GM19239 (cell line): Measurements from ENCODE around the gene XRCC4.

ENCODE experiments used
- DNase-seq: peaks from one replicate; pipeline ENCODE4 v3.0.0; 2011; ENCODE audit warnings: low spot score; ENCODE audit not compliant: insufficient read length
- FAIRE-seq: peaks from 2 replicates; lab custom pipeline; 2011; peaks lifted over from hg19 to GRCh38; lab: Jason Lieb, UNC

Gene XRCC4

GRCh38 chr5:83368319-83368718 is 291.0 kb downstream of the XRCC4 start:
- FAIRE-seq (peak; percentile 58), DNase-seq (no peak)

DNA sequence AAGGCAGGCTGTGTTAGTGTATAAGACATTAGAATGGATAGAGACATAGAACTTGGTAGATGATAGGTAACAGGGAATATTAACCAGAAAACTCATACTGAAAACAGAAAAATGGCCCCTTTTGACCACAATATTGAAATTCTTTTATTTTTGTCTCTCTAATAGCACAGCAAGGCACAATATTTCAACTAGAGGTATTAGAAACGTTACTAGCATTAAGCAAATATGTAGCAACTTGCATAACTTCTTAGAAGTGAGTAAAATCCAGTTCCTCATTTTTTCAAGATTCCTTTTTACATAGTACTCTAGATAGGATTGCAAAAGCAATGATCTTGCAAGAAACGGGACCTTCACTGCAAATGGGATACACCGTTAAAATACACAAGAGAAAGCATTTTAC is 291.5 kb downstream of the XRCC4 start:
- DNase-seq (no peak), FAIRE-seq (peak; percentile 78)

DNA sequence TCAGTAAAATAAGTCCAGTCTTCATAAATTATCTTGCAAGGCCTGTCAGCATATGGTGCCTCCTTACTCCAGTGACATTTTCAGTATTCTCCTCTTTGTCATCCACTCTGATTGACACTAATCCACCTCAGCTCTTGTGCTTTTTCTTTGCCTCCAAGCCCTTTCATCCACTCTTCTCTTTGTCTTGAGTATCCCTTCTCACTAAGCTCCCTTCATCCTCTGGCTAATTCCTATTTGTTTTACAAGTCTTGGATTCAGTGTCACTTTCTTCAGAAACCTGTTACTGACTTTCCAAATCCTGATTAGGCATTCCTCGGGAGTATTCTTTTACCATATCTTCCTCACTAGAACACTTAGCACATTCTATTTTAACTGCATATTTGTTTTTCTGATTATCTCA is 293.6 kb downstream of the XRCC4 start:
- DNase-seq, result no peak
- FAIRE-seq, result no peak

- FAIRE-seq, result no peak
These were observed 294.4 kb downstream of the XRCC4 start for GRCh38 chr5:83371726-83372125.

DNA sequence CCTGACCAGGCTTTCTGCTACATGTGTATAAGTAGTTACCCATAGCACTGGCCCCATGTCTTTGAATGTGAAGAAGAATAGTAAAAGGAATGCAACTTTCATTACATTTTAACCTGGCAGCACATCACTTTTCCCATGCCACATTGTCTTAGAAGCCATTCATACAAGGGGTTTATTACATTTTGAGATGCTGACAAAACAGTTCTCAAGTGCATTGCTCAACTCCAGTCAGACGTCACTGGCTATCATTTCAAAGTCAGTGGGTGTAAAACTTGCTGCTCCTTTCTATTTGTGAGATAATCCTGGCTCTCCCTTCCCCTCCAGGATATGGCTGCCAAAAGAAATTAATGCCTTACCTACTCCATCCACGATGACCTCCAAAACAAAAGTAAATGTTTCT is 297.2 kb downstream of the XRCC4 start:
- no peak for FAIRE-seq
- DNase-seq, result no peak

More at GRCh38 chr5:83371726-83372125, 294.4 kb downstream of the XRCC4 start:
- no peak for DNase-seq

DNA sequence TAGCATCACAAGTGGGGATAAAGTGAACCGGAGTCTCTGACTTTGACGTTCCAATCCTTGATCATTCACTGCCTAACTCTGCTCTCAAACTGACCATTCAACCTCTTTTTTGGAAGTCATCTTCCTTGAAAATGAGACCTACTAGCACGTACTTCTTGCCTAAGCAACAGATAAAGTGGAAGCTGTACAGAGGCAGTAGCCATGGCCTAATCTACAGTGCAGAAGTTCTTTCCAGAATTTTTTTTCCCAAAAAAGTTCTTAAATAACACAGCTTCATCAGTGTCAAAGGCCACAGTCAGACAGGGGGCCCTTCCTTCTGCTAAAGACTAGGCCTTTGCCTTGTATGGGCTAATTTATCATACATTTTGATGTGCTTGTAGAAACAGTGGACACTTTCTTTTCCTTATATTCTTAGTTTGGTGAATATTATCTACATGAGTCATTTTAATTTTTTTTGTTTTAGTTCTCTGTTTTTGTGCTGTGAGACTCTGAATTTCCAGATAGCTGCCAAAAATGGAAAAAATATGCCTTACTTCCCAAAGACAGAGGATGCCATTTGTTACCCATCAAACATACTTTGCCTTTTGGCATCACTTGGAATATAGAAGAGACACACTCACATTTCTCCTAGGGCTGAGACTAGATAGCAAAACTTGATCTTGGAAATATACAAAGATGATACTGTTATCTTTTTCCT is 297.9 kb downstream of the XRCC4 start:
- no peak for FAIRE-seq
- DNase-seq, result no peak

GRCh38 chr5:83376461-83376860 is 299.1 kb downstream of the XRCC4 start:
- FAIRE-seq (no peak), DNase-seq (no peak)

DNA sequence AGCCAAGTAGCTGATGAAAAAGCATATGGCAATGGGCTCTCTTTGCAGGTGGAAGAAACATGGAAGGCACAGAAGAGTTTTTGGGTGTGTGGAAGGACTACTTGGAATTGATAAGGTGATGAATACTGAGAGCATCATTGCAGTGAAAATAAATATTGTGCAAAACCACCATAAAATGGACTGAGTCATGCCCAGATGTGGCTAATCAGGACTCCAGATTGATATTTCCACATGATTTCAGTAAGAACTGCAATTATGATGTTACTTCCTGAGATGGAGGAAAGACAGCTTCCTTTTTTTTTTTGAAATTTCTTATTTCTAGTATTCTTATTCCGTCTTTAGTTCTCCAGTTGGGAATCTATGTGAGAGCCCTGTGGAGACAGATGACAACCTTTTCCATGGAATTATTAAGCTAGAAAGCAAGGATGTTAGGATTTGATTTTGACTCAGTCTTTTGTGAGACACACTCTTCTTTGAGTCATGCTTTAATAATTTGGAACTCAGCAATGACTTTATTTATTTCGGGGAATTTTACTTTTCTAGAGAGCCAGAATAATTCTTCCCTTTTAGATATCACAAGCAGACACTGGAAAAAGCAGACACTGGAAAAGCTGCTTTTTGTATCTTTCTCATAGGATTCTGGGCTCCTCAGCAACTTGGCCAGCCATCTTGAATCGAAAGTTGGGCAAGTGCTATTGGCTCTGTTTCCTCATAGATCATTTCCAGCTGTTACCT is 300.0 kb downstream of the XRCC4 start:
- FAIRE-seq (no peak), DNase-seq (no peak)

GRCh38 chr5:83378624-83379289 is 301.4 kb downstream of the XRCC4 start:
- DNase-seq, result no peak
- no peak for FAIRE-seq

GRCh38 chr5:83385812-83386211 is 308.5 kb downstream of the XRCC4 start:
- DNase-seq (no peak), FAIRE-seq (no peak)

- FAIRE-seq, result no peak
- no peak for DNase-seq
These were observed 309.7 kb downstream of the XRCC4 start for GRCh38 chr5:83387041-83387440.

DNA sequence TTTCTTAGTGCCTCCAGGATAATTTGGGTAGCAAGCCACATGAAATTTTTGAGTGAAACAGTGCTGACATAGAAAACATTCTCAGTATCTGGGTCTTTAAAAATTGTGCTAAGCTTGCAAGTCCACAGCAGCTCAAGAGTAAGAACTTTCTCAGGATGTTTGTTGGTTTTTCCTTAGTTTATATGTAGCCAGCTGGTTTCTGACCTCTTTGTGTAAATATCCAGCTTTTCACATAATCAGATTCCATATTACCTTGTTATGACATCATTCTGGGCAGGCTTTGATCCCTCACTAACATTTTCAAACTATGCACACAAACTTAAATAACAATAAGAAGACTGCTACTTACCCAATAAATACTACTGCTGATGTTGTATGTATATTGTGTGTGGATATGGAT is 311.3 kb downstream of the XRCC4 start:
- DNase-seq, result no peak
- no peak for FAIRE-seq

DNA sequence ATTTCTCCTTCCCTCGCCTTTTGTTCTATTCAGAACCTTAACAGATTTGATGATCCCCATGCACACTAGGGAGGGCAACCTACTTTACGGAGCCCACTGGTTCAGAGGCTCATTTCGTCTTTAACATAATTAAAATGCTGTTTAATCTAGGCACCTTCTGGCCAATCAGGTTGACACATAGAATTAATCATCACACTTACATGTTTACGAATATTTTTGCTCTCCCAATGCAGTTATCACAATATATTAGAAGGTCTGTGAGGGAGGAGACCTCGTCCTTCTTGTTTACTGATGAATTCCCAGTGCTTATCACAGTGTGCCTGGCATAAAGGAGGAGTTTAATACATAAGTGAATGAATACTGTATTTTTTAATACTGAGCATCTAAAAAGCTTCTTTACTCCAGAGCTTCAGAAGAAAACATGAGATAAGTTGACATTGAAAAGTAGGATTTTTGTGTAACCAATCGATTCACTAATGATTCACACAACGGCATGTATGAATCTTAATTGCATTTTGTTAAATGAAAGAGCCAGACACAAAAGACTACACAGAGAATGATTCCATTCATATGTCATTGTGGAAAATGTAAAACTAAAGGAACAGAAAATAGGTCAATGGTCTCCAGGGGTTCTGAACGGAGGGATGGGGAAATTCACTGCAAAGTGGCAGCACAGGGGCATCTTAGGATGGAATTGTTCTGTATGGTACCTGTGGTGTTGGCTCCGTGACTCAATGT is 315.6 kb downstream of the XRCC4 start:
- no peak for DNase-seq
- FAIRE-seq, result no peak

DNA sequence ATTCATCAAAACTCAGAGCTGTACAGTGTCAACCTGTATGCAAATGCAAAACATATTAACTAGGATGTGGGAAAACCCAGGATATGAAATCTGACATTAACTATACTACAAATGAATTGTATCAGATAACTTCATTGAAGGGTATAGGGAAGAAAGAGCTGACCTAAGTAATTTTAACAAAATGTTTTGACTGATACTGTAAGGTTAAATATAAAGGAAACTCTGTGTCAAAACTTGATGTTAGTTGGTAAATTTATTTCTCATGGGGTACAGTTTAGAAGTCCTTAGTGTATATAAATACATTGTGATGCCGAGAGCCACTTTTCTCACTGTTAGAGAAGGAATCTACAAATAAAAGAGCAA is 316.1 kb downstream of the XRCC4 start:
- DNase-seq, result no peak
- FAIRE-seq, result no peak

GRCh38 chr5:83394190-83394589 is 316.8 kb downstream of the XRCC4 start:
- DNase-seq (no peak), FAIRE-seq (no peak)

DNA sequence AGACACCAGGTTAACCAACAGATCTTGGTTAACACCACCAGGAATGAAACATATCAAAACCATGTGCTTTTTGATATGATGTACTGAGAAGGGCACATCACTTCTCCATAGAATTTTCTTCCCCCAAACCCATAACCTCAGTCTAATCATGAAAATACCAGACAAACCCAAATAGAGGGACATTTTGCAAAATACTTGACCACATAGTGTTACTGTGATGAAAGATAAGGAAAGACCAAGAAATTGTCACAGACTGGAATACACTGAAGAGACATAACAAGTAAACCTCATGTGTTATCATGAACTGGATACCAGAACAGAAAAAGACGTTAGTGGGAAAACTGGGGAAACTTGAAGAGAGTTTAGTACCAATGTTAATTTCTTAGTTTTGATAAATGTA is 319.3 kb downstream of the XRCC4 start:
- no peak for FAIRE-seq

DNA sequence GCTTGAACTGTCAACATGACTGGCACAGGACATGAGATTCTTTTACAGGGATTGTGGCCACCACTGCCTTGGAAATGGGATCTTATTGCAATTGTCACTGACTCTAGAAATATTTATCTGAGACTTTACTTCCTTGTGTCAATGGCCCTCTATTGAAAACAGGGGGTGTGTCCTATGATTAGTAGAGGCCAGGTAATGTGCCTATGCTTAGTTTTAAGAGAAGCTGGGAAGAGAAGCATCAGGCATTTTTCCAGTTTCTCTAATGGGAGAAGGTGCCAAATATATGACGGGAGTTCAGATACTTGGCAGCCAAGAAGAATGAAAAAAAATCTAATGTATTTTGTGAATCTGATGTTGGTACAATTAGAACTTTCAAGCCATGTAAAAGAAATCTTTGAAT is 320.3 kb downstream of the XRCC4 start:
- FAIRE-seq (no peak), DNase-seq (no peak)

More for the DNA sequence above, 319.3 kb downstream of the XRCC4 start:
- DNase-seq, result no peak

DNA sequence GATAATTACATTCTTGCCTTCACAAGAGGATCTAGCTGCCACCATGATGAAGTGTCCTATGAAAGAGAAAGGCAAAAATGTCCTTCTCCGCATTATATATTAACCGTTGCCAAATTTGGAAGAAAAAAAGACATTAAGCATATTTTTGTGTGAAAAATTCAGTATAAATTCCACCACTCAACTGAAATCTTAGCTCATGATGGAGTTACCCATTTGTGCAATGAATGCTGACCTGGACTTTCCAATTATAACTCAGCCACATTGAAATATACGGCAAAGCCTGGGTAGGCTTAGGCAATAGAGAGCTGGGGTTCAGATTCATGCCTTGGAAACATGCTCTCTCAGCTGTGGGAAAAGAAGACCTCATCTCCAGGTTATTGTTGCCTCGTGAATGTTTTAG is 322.9 kb downstream of the XRCC4 start:
- FAIRE-seq (no peak), DNase-seq (no peak)

DNA sequence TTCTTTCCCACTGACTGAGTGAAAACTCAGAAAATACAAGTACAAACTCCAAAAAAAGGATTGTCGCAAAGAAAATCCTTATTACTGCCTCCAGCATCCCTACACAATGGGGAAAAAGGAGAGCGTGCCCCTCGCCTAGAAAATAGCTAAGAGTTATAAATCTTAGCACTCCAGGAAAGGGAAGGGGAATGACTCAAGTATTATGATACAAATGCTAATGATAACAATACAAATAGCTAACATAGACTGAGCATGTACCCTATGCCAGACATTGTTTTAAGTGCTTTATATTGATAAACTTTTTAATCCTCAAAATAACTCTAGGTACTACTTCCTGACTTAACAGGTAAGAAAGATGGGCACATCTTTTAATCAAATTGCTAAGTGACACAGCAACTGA is 323.4 kb downstream of the XRCC4 start:
- peak; percentile 40 for FAIRE-seq
- DNase-seq, result no peak

- DNase-seq (no peak), FAIRE-seq (peak; percentile 18)
These were observed 323.9 kb downstream of the XRCC4 start for GRCh38 chr5:83401122-83401731.
